CD4-positive, alpha-beta T cell (primary cell): ENCODE measurements around the gene HOXD11. TPM values are rescaled to one million over a fixed set of nuclear protein-coding genes. Genes with fewer than 3 reads are reported as not detected.
A peak's percentile ranks its signal among the peaks of the same experiment; 100 is the strongest.

Source experiments
- ATAC-seq: fragments of 200-7000 bp; cut with Tn5 transposase; one replicate; pipeline ENCODE4 v1.10.0; 2022; ENCODE audit warnings: mild to moderate bottlenecking; ENCODE audit not compliant: poor library complexity
- CTCF ChIA-PET: fragments of 350-600 bp; sonication (Branson Sonifier 250); formaldehyde crosslinking; loops from one replicate; lab custom pipeline; 2021; ENCODE audit warnings: antibody characterized with exemption, inconsistent platforms; lab: Charles Lee
- POLR2A ChIA-PET: fragments of 350-600 bp; sonication (Branson Sonifier 250); formaldehyde crosslinking; loops from one replicate; lab custom pipeline; 2021; ENCODE audit warnings: antibody characterized with exemption, inconsistent platforms; lab: Charles Lee
- DNase-seq, 14 experiments: peaks; one replicate each; pipeline ENCODE4 v3.0.0-alpha.2; 2013 to 2020; ENCODE audit warnings: mixed read lengths in 2 of 14
- H3K27ac ChIP-seq, 2 donors: one replicate each; pipeline versions ENCODE4 v1.5.1 to v1.7.0; 2013; ENCODE audit warnings: low read length in 2 of 2, low read depth in 1 of 2, mild to moderate bottlenecking in 1 of 2
- H3K27me3 ChIP-seq, 2 experiments: 1 replicate in 1 of 2; 2 replicates in 1 of 2; pipeline versions ENCODE4 v1.6.1 to v1.7.0; 2013; ENCODE audit warnings: low read length in 2 of 2, control low read depth in 1 of 2, mild to moderate bottlenecking in 1 of 2, moderate library complexity in 1 of 2; ENCODE audit not compliant: insufficient read depth in 2 of 2, control insufficient read depth in 1 of 2
- H3K36me3 ChIP-seq: one replicate; pipeline ENCODE4 v1.6.1; 2013; ENCODE audit warnings: low read length, control low read depth; ENCODE audit not compliant: insufficient read depth
- H3K4me1 ChIP-seq: one replicate; pipeline ENCODE4 v1.6.1; 2013; ENCODE audit warnings: low read length, control low read depth; ENCODE audit not compliant: insufficient read depth
- H3K4me3 ChIP-seq: one replicate; pipeline ENCODE4 v1.5.1; 2013; ENCODE audit warnings: mild to moderate bottlenecking, low read length, moderate library complexity
- H3K9me3 ChIP-seq, 2 experiments: 1 replicate in 1 of 2; 2 replicates in 1 of 2; pipeline versions ENCODE4 v1.6.1 to v1.7.0; 2013; ENCODE audit warnings: low read length in 2 of 2, mild to moderate bottlenecking in 2 of 2, control low read depth in 1 of 2, moderate library complexity in 1 of 2; ENCODE audit not compliant: control insufficient read depth in 1 of 2, insufficient read depth in 1 of 2
- H3K27ac Mint-ChIP-seq: one replicate; pipeline ENCODE4 v1.8.0; 2020; ENCODE audit warnings: mixed read lengths
- H3K27me3 Mint-ChIP-seq: one replicate; pipeline ENCODE4 v1.8.0; 2021; ENCODE audit warnings: mixed read lengths
- H3K36me3 Mint-ChIP-seq: one replicate; pipeline ENCODE4 v1.8.0; 2021; ENCODE audit warnings: low read depth, mixed read lengths
- H3K4me1 Mint-ChIP-seq: one replicate; pipeline ENCODE4 v1.8.0; 2021; ENCODE audit warnings: low read depth, mixed read lengths
- H3K4me3 Mint-ChIP-seq: one replicate; pipeline ENCODE4 v1.8.0; 2020; ENCODE audit warnings: mild to moderate bottlenecking, mixed read lengths
- H3K9me3 Mint-ChIP-seq: one replicate; pipeline ENCODE4 v1.8.0; 2020; ENCODE audit warnings: mixed read lengths
- intact Hi-C, 2 experiments: fragments of 100-400 bp; cut with DNase I in 1 of 2; cut with micrococcal nuclease in 1 of 2; formaldehyde crosslinking; loops; one replicate each; pipeline versions ENCODE4 v1.15.1 to v1.9.0; 2023 to 2025; cut with DNase I, micrococcal nuclease
- total RNA-seq, 174 experiments: library from RNA in 2 of 174; stranded (reverse) in 2 of 174; gene quantifications; one replicate each; pipeline ENCODE4 v1.2.3 and lab custom pipeline; 2021 to 2026
- TF ChIP-seq, protein P1 (sequence below): fragments of 200-600 bp; IDR thresholded peaks from one replicate; pipeline ENCODE4 v1.8.0; 2022; ENCODE audit warnings: antibody characterized with exemption, mild to moderate bottlenecking

The HOXD11 gene
- total RNA-seq, 2 experiments from 2014 or later: not detected

DNA sequence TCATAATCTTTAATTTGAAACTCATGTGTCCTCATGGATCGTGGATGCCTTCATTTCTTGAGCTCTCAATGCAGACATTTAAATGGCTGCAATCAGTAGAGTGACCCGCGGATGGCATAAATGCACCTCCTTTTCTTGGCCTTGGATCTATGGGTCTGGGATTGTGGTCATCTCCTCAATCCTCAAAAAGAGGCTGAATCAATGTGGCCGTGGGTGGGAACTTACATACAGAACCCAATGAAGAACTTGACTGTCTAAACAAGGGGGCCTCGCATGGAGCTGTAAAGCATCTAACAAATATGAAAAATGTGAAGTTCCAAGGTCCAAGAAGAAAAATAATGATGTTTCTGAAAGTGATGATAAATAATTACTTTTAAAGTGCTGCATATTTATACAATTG is 11.7 kb upstream of the HOXD11 start:
- Mint-ChIP-seq H3K27ac (no peak overlapping the region), H3K4me3 (no peak overlapping the region), H3K36me3 (no peaks in the 10 kb centered on the region), H3K9me3 (no peaks in the 10 kb centered on the region), H3K4me1 (peaks cover 43% of the 10 kb centered on the region), H3K27me3 (peaks cover 90% of the 10 kb centered on the region)
- CTCF ChIA-PET: no interaction called here
- Histone ChIP-seq H3K27ac (no peak overlapping the region), H3K4me3 (no peak overlapping the region), H3K27me3 (peaks cover 89 to 92% of the 10 kb centered on the region in 2 experiments), H3K36me3 (no peaks in the 10 kb centered on the region), H3K4me1 (peaks cover 43% of the 10 kb centered on the region), H3K9me3 (peaks cover 7 to 50% of the 10 kb centered on the region in 2 experiments)
- ATAC-seq (no peak), DNase-seq (no peak)
- intact Hi-C loops: loop anchor here (5.0 to 10.0 kb wide), 5 partner anchors 728 to 1401 kb away; no protein-coding TSS in a partner anchor
- TF ChIP-seq, protein P1, sequence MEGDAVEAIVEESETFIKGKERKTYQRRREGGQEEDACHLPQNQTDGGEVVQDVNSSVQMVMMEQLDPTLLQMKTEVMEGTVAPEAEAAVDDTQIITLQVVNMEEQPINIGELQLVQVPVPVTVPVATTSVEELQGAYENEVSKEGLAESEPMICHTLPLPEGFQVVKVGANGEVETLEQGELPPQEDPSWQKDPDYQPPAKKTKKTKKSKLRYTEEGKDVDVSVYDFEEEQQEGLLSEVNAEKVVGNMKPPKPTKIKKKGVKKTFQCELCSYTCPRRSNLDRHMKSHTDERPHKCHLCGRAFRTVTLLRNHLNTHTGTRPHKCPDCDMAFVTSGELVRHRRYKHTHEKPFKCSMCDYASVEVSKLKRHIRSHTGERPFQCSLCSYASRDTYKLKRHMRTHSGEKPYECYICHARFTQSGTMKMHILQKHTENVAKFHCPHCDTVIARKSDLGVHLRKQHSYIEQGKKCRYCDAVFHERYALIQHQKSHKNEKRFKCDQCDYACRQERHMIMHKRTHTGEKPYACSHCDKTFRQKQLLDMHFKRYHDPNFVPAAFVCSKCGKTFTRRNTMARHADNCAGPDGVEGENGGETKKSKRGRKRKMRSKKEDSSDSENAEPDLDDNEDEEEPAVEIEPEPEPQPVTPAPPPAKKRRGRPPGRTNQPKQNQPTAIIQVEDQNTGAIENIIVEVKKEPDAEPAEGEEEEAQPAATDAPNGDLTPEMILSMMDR: no peak
- POLR2A ChIA-PET: interaction anchor here (1.7 kb wide), 1 partner anchor 15 kb away, joined by 4 read pairs; no protein-coding TSS in a partner anchor

DNA sequence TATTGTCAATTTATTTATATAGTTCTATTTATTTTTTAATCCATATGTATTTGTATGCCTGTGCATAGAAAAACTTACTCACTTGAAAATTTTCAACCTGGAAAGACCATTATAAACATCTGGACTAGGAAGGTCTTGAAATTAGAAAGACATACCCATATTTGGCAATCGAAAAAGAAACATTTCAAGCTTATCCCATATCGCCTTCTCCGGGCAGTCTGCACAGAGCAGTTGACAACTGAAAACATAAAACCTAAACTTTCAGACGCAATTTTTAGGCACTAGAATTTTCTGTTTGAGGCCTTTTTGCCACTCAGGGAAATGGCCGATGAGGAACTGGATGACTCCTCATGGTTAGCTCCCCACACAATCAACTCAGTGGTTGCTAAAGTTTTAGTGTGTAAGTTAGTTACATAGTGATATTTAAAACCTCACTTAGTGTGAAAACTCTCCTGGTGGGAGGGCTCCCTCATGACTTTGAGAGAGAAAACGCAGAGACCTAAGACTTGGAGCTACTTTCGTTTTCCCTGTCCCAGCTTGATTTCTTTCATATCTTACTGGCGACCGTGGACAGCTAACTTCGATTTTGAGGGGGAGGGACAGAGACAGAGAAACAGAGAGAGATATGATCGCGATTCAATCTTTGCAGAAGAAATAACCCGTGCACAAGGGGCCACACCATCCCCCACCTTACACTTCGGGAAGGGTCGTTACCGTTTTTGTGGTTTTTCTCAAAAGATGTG is 10.7 kb upstream of the HOXD11 start:
- H3K36me3 Mint-ChIP-seq: no peaks in the 10 kb centered on the region
- ATAC-seq: no peak
- TF ChIP-seq, protein P1: no peak
- POLR2A ChIA-PET: interaction anchor here (0.6 to 1.7 kb wide), 5 partner anchors 11 to 175 kb away, joined by 3 to 4 read pairs (median 4); partner anchors contain the start of gene LNPK
- peak overlapping the region; percentile 49 for H3K4me3 Mint-ChIP-seq
- Histone ChIP-seq H3K27ac (no peak overlapping the region), H3K36me3 (no peaks in the 10 kb centered on the region), H3K4me1 (peaks cover 43% of the 10 kb centered on the region), H3K27me3 (peaks cover 90 to 92% of the 10 kb centered on the region in 2 experiments), H3K9me3 (peaks cover 7 to 50% of the 10 kb centered on the region in 2 experiments), H3K4me3 (peak overlapping the region; percentile 52)
- no peak overlapping the region for H3K27ac Mint-ChIP-seq
- intact Hi-C loops: loop anchor here (2.0 to 10.0 kb wide), 7 partner anchors 14 to 1402 kb away; no protein-coding TSS in a partner anchor
- no peaks in the 10 kb centered on the region for H3K9me3 Mint-ChIP-seq
- peaks cover 90% of the 10 kb centered on the region for H3K27me3 Mint-ChIP-seq
- CTCF ChIA-PET: interaction anchor here (1.0 to 2.6 kb wide), 4 partner anchors 15 to 1397 kb away, joined by 3 to 11 read pairs (median 6); no protein-coding TSS in a partner anchor
- H3K4me1 Mint-ChIP-seq: peaks cover 43% of the 10 kb centered on the region
- DNase-seq: peak in 1 of 14 experiments; percentile 13

DNA sequence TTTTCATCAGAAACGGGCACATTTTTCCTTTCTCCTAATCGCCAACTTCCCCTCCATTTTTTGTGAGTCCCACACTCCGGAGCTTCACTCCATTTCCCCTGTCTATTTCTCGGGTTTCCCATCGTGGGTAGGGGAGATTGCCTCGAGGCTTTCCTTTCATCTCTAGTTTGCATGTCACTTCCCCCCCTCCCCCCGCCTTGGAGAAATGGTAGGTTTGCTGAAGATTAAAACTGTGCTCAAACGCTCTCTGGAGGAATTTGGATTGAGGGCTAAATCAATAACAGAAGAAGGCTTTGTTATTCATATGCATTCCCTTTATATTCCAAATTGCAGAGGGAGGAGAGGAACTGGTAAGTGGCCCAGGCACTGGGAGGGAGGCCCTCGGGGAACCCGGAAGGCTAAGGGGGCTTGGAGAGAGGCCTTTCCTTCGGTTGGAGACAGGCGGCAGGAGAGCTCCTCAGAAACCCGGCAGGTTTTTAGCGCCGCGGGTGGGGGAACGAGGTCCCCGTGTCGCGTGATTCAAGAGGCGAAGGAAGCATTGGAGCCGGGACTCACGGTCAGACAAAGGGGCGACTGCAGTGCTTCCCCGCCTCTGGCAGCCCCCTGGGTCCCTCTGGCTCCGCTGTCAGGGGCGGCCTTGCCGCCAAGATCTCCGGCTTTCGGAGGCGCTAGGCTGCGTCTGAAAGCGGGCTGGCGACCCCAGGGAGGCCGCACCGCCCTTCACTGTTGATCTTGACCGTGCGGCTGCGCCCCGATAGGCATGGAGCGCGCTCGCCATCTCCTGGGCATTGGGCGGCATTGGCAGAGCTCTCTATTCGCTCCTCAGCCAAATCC is 9.9 kb upstream of the HOXD11 start:
- Mint-ChIP-seq H3K36me3 (no peaks in the 10 kb centered on the region), H3K27ac (no peak overlapping the region), H3K4me3 (peak overlapping the region; percentile 49), H3K4me1 (peaks cover 36% of the 10 kb centered on the region), H3K9me3 (no peaks in the 10 kb centered on the region), H3K27me3 (peaks cover 90% of the 10 kb centered on the region)
- Histone ChIP-seq H3K27me3 (peaks cover 90 to 92% of the 10 kb centered on the region in 2 experiments), H3K27ac (no peak overlapping the region), H3K4me3 (peak overlapping the region; percentile 52), H3K9me3 (peaks cover 7 to 42% of the 10 kb centered on the region in 2 experiments), H3K4me1 (peaks cover 37% of the 10 kb centered on the region), H3K36me3 (no peaks in the 10 kb centered on the region)
- ChIA-PET CTCF (interaction anchor here (0.6 to 2.6 kb wide), 10 partner anchors 20 to 1397 kb away, joined by 3 to 11 read pairs (median 4); no protein-coding TSS in a partner anchor), POLR2A (interaction anchor here (0.6 to 1.7 kb wide), 6 partner anchors 9 to 407 kb away, joined by 3 to 7 read pairs (median 4); no protein-coding TSS in a partner anchor)
- peak; percentile 75 for ATAC-seq
- DNase-seq: peak in 13 of 14 experiments; percentile 22 to 78 (median 46)
- TF ChIP-seq, protein P1: peak; percentile 62
- intact Hi-C loops: loop anchor here (1.0 to 10.0 kb wide), 8 partner anchors 14 to 1402 kb away; no protein-coding TSS in a partner anchor
